Stimulated activated CD8-positive, alpha-beta memory T cell treated with anti-CD3 and anti-CD28 coated beads, Interleukin-15, amount 100 ng/mL, for 24 hours (primary cell): ENCODE measurements around the gene RIOK3.
A peak's percentile ranks its signal among the peaks of the same experiment; 100 is the strongest.
"Not testable (repeated sequence)": the region's sequence is repeated elsewhere in the genome, so short reads cannot be mapped to it uniquely, and the experiment has no call there.

ENCODE experiments used
- DNase-seq: peaks from one replicate; pipeline ENCODE4 v3.0.0-alpha.2; 2020; ENCODE audit warnings: low read depth

The RIOK3 gene

DNA sequence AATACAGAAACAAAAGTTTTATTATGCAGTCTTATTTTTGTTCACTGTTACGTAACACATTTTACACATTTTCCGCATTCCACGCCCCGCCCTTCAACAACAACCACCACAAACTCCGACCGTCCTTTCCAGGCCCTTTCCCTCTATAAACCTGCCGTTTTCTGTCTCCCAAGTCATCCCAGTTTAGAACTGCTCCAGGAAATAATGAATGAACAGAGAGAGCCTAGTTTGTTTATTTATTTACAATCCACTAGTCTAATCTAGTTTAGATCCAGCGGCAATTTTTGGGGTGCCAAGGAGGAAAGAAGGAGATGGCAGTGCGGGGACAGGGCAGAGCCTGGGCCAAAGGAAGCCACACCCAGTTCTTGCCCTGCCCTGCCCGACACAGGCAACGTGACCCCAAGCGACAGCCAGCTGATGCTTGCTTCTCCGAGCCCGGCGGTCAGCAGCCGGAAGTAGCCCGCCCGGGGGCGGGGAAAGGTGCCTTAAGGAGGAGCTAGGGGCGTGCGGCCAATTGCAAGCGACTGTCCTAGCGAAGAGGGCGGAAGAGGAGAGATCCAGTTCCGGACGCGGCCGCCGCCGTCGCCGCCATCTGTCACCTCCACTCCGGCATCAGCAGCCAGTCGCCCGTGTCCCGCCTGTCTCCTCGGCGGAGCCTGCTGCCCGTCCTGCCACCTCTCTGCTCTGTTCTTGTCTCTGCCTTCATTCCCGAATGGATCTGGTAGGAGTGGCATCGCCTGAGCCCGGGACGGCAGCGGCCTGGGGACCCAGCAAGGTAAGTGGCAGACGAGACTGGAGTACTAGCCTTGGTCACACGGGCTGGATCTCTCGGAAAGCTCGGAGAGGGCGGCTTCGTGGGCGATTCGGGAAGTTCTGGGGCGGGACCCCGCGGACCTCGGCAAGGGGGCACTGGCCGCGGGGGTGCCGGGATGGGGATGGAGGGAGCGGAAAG lies at the start of gene RIOK3:
Gene RIOK3 (plus strand): TSS at position 560 of the 952 bp plus-strand sequence. CDS start 153 bp downstream, at position 713.
- peak; percentile 77 for DNase-seq

DNA sequence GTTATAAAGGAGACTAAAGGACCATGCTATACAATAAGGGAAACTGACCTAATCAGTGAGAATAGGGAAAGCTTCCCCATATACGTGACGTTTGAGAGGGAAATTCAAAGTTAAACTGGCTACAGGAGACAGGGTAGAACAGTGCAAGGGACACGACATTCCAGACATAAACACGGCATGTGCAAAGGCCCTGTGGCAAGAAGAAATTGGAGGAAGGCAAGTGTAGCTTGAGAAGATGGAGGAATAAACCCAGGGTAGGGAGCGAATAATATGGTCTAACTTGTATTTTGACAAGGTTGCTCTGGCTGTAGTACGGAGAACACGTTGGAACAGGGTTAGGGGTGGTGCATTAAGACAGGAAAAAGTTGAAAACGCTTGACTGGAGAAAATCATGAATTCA lies 49.8 kb upstream of the RIOK3 start:
- DNase-seq = no peak

- DNase-seq = no peak
Measured at GRCh38 chr18:23405636-23406035, 47.5 kb upstream of the RIOK3 start.

DNA sequence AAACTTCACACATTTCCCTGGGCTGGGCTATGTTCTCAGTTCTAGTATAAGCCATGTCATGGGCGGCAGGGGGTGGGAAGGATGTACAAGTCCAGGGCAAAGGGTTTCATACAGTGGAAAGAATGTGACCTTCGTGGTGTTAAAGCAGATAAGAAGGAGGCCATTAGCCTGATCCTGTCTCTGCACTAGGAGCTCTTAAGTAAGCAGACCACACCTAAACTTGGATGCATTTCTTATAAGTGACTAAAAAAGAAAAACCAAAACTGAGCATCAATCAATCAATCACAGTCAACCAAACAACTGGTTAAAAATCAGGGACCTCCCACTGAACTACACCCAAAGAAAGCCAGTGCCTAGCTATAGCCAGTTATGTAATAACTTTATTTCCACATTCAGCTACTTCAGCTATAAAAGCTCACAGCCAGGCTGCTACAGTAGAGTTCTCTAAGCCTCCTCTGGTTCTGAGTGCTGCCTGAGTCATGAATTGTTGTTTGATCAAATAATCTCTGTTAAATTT lies 46.8 kb upstream of the RIOK3 start:
- DNase-seq = no peak

DNA sequence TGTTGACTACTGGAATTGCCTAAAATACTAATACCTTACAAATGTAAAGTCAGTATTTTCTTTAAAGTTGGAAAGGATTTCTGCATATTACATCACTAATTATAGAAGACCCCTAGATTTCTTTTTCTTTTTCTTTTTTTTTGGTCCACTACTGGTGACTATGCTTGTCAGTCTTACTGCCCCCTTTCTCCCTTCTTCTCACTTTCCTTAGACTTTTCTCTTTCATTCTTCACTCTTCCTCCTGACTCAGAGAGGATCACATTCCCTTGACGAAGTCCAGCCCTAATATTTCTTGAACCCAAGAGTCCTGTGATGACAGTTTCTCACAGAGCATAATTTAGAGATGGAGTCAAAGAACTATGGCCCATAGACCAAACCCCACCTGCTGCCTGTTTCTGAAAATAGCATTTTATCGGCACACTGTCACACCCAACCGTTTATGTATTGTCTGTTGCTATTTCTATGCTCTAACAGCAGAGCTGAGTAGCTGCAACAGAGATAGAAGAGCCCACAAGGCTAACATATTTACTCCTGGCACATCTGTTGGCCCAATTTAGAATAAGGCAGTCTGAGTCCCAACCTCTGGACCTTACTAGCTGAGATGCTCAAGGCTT lies 40.6 kb upstream of the RIOK3 start:
- DNase-seq = no peak

GRCh38 chr18:23415515-23415914 lies 37.6 kb upstream of the RIOK3 start:
- DNase-seq = no peak

DNA sequence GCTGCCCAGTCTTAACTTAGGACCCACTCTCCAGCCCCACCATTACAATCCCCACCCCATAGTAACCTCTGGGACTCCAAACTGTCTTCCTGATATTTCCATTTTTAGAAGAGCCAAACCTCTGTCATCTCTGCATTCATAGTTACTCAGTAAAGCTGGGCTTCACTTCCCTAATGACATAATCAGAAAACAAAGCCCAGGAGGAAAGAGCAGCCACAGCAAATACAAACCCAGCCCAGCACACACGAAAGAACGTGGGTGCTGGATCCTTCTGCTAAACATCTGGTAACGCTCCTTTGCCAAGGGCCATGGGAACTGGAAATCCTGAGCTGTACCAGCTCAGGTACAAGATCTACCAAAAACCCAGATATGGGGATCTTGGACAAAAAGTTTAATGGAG lies 36.8 kb upstream of the RIOK3 start:
- no peak for DNase-seq

GRCh38 chr18:23421277-23421676 lies 31.8 kb upstream of the RIOK3 start:
- DNase-seq = no peak

GRCh38 chr18:23422751-23423418 lies 30.2 kb upstream of the RIOK3 start:
- no peak for DNase-seq

GRCh38 chr18:23424616-23425015 lies 28.5 kb upstream of the RIOK3 start:
- no peak for DNase-seq

GRCh38 chr18:23428821-23429220 lies 24.3 kb upstream of the RIOK3 start:
- no peak for DNase-seq

DNA sequence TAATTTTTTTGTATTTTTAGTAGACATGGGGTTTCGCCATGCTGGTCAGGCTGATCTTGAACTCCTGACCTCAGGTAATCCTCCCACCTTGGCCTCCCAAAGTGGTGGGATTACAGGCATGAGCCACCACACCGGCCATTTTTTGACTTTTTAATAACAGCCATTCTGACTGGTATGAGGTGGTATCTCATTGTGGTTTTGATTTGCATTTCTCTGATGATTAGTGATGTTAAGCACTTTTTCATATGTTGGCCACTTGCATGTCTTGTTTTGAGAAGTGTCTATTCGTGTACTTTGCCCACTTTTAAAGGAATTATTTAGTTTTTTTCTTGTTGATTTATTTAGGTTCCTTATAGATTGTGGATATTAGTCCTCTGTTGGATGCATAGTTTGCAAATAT lies 23.5 kb upstream of the RIOK3 start:
- not testable (repeated sequence) for DNase-seq

GRCh38 chr18:23433360-23433759 lies 19.7 kb upstream of the RIOK3 start:
- DNase-seq = no peak

- DNase-seq = peak; percentile 56
Measured at GRCh38 chr18:23437357-23438045, 15.6 kb upstream of the RIOK3 start.

DNA sequence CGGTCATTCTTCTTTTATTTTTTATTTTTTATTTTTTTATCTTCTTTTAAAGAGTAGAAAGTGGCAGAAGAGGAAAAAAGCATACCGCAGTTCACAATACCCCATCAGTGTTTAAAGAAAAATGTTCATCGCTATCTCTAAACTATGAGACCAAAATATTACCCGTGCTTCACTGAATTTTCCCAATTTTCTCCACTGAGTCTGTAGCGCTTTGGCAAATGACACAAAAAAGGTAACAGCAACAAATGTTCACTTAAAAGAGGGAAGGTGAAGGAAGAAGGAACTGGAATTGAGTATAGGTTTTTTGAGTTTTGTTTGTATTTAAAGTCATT lies 15.1 kb upstream of the RIOK3 start:
- no peak for DNase-seq

DNA sequence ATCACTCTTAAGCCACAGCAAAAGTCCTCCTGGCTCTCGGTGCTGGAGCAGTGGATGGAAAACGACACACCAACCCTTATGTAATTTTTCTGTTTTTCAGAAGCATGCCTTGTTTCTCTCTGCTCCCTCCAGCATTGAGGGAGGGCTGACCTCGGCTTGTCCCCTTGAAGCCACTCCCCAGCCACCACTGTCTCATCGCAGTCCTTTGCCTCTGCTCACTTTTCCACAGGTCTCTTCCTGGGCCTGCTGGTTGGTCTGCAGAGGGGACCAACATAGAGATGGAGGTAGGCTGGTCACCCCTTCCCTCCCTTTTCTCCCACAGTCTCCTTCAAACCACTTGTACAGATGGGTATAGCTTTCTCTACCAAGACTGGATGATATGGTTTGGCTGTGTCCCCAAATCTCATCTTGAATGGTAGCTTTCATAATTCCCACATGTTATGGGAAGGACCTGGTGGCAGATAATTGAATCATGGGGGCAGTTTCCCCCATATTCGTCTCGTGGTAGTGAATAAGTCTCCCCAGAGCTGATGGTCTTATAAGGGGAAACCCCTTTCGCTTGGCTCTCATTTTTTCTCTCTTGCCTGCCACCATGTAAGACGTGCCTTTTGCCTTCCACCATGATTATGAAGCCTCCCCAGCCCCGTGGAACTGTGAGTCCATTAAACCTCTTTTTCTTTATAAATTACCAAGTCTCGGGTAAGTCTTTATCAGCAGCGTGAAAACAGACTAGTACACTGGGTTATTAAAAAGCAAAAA lies 14.3 kb upstream of the RIOK3 start:
- no peak for DNase-seq

GRCh38 chr18:23440131-23440530 lies 13.0 kb upstream of the RIOK3 start:
- DNase-seq = no peak

- no peak for DNase-seq
Measured at GRCh38 chr18:23442958-23443357, 10.1 kb upstream of the RIOK3 start.

DNA sequence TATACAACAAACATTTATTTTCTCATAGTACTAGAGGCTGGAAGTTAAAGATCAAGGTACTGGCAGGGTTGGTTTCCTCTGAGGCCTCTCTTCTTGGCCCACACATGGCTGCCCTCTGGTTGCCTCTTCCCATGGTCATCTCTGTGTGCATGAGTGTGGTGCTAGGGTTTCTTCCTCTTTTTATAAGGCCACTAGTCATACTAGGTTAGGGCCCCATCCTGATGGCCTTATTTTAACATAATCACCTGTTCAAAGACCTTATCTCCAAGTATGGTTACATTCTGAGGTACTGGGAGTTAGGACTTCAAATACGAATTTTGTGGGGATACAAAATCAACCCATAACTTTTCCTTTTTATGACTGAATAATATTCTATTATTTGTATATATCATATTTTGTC lies 4.8 kb upstream of the RIOK3 start:
- DNase-seq = no peak

GRCh38 chr18:23450022-23450421 lies 3.1 kb upstream of the RIOK3 start:
- DNase-seq = no peak

DNA sequence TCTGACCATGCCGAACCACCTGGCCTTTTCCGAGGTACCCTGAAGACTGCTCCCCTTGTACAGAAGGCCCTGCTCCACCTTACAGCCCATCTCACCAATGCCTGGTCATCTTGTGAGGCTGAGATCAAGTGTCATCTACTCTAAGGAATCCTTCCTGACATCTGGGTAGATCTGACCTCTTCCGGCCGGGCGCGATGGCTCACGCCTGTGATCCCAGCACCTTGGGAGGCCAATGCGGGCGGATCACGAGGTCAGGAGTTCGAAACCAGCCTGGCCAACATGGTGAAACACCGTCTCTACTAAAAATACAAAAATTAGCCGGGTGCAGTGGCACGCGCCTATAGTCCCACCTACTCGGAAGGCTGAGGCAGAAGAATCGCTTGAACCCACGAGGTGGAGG lies 2.1 kb upstream of the RIOK3 start:
- DNase-seq = no peak
